Endothelial cell of umbilical vein (primary cell): ENCODE measurements around the gene GOLT1B. TPM values are rescaled to one million over a fixed set of nuclear protein-coding genes. Genes with fewer than 3 reads are reported as not detected.
"Not testable (repeated sequence)": the region's sequence is repeated elsewhere in the genome, so short reads cannot be mapped to it uniquely, and the experiment has no call there.

ENCODE experiments used
- BruUV-seq: library from RNA; stranded (reverse); fragments of 400-500 nt; replicated peaks from 2 replicates; lab custom pipeline; 2021; lab: Mats Ljungman, UMichigan
- CTCF ChIA-PET: fragments of 300-600, 350-600 bp; sonication (Branson Sonifier 250); formaldehyde crosslinking; loops from one replicate; lab custom pipeline; 2021; ENCODE audit warnings: antibody characterized with exemption, inconsistent platforms; lab: Charles Lee
- POLR2A ChIA-PET: fragments of 300-600, 350-600 bp; sonication (Branson Sonifier 250); formaldehyde crosslinking; loops from one replicate; lab custom pipeline; 2021; ENCODE audit warnings: antibody characterized with exemption, inconsistent platforms; lab: Charles Lee
- DNase-seq: peaks from one replicate; pipeline ENCODE4 v3.0.0-alpha.2; 2011; ENCODE audit warnings: low read depth, low spot score
- FAIRE-seq: peaks from 2 replicates; lab custom pipeline; 2011; peaks lifted over from hg19 to GRCh38; lab: Jason Lieb, UNC
- H2AFZ ChIP-seq: 2 replicates; pipeline ENCODE4 v1.6.0; 2012; ENCODE audit warnings: low read depth, low read length, control low read depth, inconsistent platforms
- H3K27ac ChIP-seq: 2 replicates; pipeline ENCODE4 v1.5.1; 2011; ENCODE audit warnings: low read depth, mild to moderate bottlenecking, control low read depth, low read length, moderate library complexity; ENCODE audit not compliant: insufficient read depth
- H3K27me3 ChIP-seq, 2 experiments: 2 replicates each; pipeline versions ENCODE4 v1.6.0 to v1.6.1; 2011; ENCODE audit warnings: low read length in 2 of 2, mixed read lengths in 1 of 2; ENCODE audit not compliant: control insufficient read depth in 2 of 2, insufficient read depth in 2 of 2
- H3K36me3 ChIP-seq, 2 experiments: 2 replicates in 1 of 2; 3 replicates in 1 of 2; pipeline ENCODE4 v1.5.1; 2011; ENCODE audit warnings: low read length in 2 of 2, mild to moderate bottlenecking in 1 of 2, moderate library complexity in 1 of 2; ENCODE audit not compliant: control insufficient read depth in 2 of 2, insufficient read depth in 2 of 2; ENCODE audit errors: extremely low read depth in 1 of 2
- H3K4me1 ChIP-seq: 3 replicates; pipeline ENCODE4 v1.5.1; 2011; ENCODE audit warnings: mild to moderate bottlenecking, low read length; ENCODE audit not compliant: control insufficient read depth, insufficient read depth; ENCODE audit errors: extremely low read depth
- H3K4me2 ChIP-seq: 2 replicates; pipeline ENCODE4 v1.6.1; 2011; ENCODE audit warnings: low read length, control low read depth, mixed read lengths; ENCODE audit not compliant: insufficient read depth
- H3K4me3 ChIP-seq, 3 experiments: fragments of 200-600 bp in 1 of 3; sonication (generic), shearing (Covaris generic) in 1 of 3; replicated peaks in 1 of 3; 2 replicates each; pipeline ENCODE4 v1.5.1; 2011 to 2016; ENCODE audit warnings: control low read depth in 3 of 3, low read length in 3 of 3, mild to moderate bottlenecking in 2 of 3, inconsistent platforms in 1 of 3, low read depth in 1 of 3, moderate library complexity in 1 of 3; ENCODE audit not compliant: insufficient read depth in 1 of 3
- H3K79me2 ChIP-seq: 2 replicates; pipeline ENCODE4 v1.6.0; 2012; ENCODE audit warnings: low read length, inconsistent platforms; ENCODE audit not compliant: control insufficient read depth, insufficient read depth
- H3K9ac ChIP-seq: replicated peaks from 2 replicates; pipeline ENCODE3; 2011; ENCODE audit warnings: low read length, control low read depth; ENCODE audit not compliant: insufficient read depth; ENCODE audit errors: extremely low read depth
- H3K9me1 ChIP-seq: replicated peaks from 3 replicates; pipeline ENCODE4 v1.6.0; 2011; ENCODE audit warnings: mild to moderate bottlenecking, low read length; ENCODE audit not compliant: control insufficient read depth, insufficient read depth; ENCODE audit errors: extremely low read depth
- H3K9me3 ChIP-seq: replicated peaks from 2 replicates; pipeline ENCODE4 v1.5.1; 2012; ENCODE audit warnings: low read length, inconsistent platforms; ENCODE audit not compliant: control insufficient read depth, insufficient read depth
- H4K20me1 ChIP-seq: replicated peaks from 2 replicates; pipeline ENCODE3; 2011; ENCODE audit warnings: mild to moderate bottlenecking, low read length; ENCODE audit not compliant: control insufficient read depth, insufficient read depth; ENCODE audit errors: extremely low read depth
- EZH2 ChIP-seq: IDR thresholded peaks from 2 replicates; pipeline ENCODE4 v1.6.1; 2012; ENCODE audit warnings: borderline replicate concordance, low read depth, mild to moderate bottlenecking, moderate library complexity, low read length, inconsistent platforms; ENCODE audit not compliant: severe bottlenecking
- FOS ChIP-seq: IDR thresholded peaks from 2 replicates; pipeline ENCODE4 v1.6.1; 2011; ENCODE audit warnings: mild to moderate bottlenecking, low read length, moderate library complexity, borderline replicate concordance; ENCODE audit not compliant: insufficient read depth
- GATA2 ChIP-seq: IDR thresholded peaks from 2 replicates; pipeline ENCODE4 v1.7.0; 2011; ENCODE audit warnings: low read depth, mild to moderate bottlenecking, moderate library complexity, mixed read lengths, low read length; ENCODE audit not compliant: insufficient read length, insufficient read depth
- JUN ChIP-seq: IDR thresholded peaks from 2 replicates; pipeline ENCODE4 v1.6.1; 2011; ENCODE audit warnings: borderline replicate concordance, low read depth; ENCODE audit not compliant: insufficient read length, insufficient read depth
- MAX ChIP-seq: IDR thresholded peaks from 2 replicates; pipeline ENCODE4 v1.6.1; 2011; ENCODE audit not compliant: insufficient read depth, insufficient read length
- MYC ChIP-seq: IDR thresholded peaks from one replicate; pipeline ENCODE4 v1.6.1; 2011; ENCODE audit warnings: mild to moderate bottlenecking, low read depth, low read length
- POLR2A ChIP-seq: IDR thresholded peaks from 2 replicates; pipeline ENCODE4 v1.6.1; 2012; ENCODE audit warnings: low read depth, mild to moderate bottlenecking, control low read depth, low read length
- POLR2AphosphoS5 ChIP-seq: IDR thresholded peaks from 2 replicates; pipeline ENCODE4 v1.6.1; 2012; ENCODE audit warnings: low read depth, mild to moderate bottlenecking, control low read depth, low read length, moderate library complexity; ENCODE audit not compliant: insufficient read depth
- dilution Hi-C: fragments of 300-500 bp; cut with MboI; formaldehyde crosslinking; loops from one replicate; pipeline ENCODE4 v1.15.0; 2019; ENCODE audit warnings: low sequenced_read_pairs; ENCODE audit not compliant: extremely low pct_ligation_motif_present
- intact Hi-C: fragments of 100-400 bp; cut with micrococcal nuclease; formaldehyde crosslinking; loops from one replicate; pipeline ENCODE4 v1.10.0; 2022
- polyA plus RNA-seq, 4 experiments: library from polyadenylated mRNA; depleted of rRNA in 3 of 4; stranded (reverse) in 3 of 4; unstranded in 1 of 4; fragments of >200 nt; gene quantifications; 2 replicates each; pipeline versions ENCODE4 v1.2.1 to v1.2.3, GENCODE V29; 2011 to 2012; ENCODE audit warnings: missing spikeins in 1 of 4
- total RNA-seq: library from RNA; stranded (reverse); gene quantifications from 2 replicates; pipeline ENCODE4 v1.2.3, GENCODE V29; 2021
- TF ChIP-seq, protein P1 (sequence below), 2 donors: IDR thresholded peaks; 1 replicate in 1 of 2; 2 replicates in 1 of 2; pipeline ENCODE4 v1.5.1; 2011; ENCODE audit warnings: low read length in 2 of 2, mild to moderate bottlenecking in 2 of 2, moderate library complexity in 2 of 2, control low read depth in 1 of 2, inconsistent platforms in 1 of 2, low read depth in 1 of 2; ENCODE audit not compliant: insufficient read depth in 1 of 2; ENCODE audit errors: extremely low read depth in 1 of 2

The GOLT1B gene
- total and polyA plus RNA-seq, 2 donors (not counting 3 experiments of a cell fraction or from before 2014, with no cell fraction given), result 21.9 to 50.5 TPM

DNA sequence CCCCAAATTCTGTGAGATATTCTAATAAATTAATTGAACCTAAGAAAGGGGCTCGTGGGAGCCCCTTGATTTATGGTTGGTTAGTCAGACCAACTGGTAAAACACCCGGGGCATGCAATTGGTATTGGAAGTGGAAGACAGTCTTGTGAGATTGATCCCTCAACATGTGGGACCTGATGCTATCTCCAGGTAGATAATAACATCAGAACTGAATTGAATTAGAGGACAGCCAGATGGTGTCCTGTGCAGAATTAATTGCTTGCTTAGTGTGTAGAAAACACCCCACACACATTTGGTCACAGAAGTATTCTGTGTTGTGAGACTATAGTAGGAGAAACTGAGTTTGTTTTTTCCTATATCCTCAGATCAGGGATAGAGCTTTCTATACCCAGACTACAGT lies 42.1 kb upstream of the GOLT1B start:
- H3K27me3 ChIP-seq, result no peaks in the 10 kb centered on the region
- no peak for TF ChIP-seq POLR2A
- no peak for TF ChIP-seq MYC
- TF ChIP-seq, protein P1, sequence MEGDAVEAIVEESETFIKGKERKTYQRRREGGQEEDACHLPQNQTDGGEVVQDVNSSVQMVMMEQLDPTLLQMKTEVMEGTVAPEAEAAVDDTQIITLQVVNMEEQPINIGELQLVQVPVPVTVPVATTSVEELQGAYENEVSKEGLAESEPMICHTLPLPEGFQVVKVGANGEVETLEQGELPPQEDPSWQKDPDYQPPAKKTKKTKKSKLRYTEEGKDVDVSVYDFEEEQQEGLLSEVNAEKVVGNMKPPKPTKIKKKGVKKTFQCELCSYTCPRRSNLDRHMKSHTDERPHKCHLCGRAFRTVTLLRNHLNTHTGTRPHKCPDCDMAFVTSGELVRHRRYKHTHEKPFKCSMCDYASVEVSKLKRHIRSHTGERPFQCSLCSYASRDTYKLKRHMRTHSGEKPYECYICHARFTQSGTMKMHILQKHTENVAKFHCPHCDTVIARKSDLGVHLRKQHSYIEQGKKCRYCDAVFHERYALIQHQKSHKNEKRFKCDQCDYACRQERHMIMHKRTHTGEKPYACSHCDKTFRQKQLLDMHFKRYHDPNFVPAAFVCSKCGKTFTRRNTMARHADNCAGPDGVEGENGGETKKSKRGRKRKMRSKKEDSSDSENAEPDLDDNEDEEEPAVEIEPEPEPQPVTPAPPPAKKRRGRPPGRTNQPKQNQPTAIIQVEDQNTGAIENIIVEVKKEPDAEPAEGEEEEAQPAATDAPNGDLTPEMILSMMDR (IDR thresholded peaks at IDR 0.05; ENCODE audit: extremely low read depth in 1 of 2, insufficient read depth in 1 of 2, low read depth in 1 of 2, low read length in 2 of 2), result no peak
- TF ChIP-seq JUN, result no peak
- TF ChIP-seq MAX, result no peak
- no peak for TF ChIP-seq POLR2AphosphoS5
- TF ChIP-seq FOS, result no peak
- no peak for TF ChIP-seq GATA2
- TF ChIP-seq EZH2, result no peak

GRCh38 chr12:21467334-21467733 lies 34.3 kb upstream of the GOLT1B start:
- DNase-seq, H4K20me1 ChIP-seq, dilution Hi-C loops, H3K27me3 ChIP-seq, H3K79me2 ChIP-seq, H3K4me2 ChIP-seq, intact Hi-C loops, H3K4me1 ChIP-seq, BruUV-seq, H3K27ac ChIP-seq, H3K9me3 ChIP-seq, CTCF ChIA-PET, FAIRE-seq, H2AFZ ChIP-seq, H3K9me1 ChIP-seq, H3K4me3 ChIP-seq, H3K36me3 ChIP-seq, H3K9ac ChIP-seq, POLR2A ChIA-PET: not testable (repeated sequence)

More for the DNA sequence above, 42.1 kb upstream of the GOLT1B start:
- H3K4me1 ChIP-seq, result no peaks in the 10 kb centered on the region
- no peak overlapping the region for H3K9ac ChIP-seq
- no peak overlapping the region for H3K27ac ChIP-seq
- FAIRE-seq, result no peak
- H2AFZ ChIP-seq, result no peak overlapping the region
- H3K9me3 ChIP-seq, result no peaks in the 10 kb centered on the region
- H3K4me3 ChIP-seq, result no peak overlapping the region
- ChIA-PET CTCF (no interaction called here), POLR2A (no interaction called here)
- BruUV-seq, result no TSS peak
- dilution Hi-C loops, result no loop called here
- H3K79me2 ChIP-seq, result no peaks in the 10 kb centered on the region
- no peak for DNase-seq
- H3K9me1 ChIP-seq, result no peaks in the 10 kb centered on the region
- no peaks in the 10 kb centered on the region for H4K20me1 ChIP-seq
- intact Hi-C loops, result no loop called here
- no peak overlapping the region for H3K4me2 ChIP-seq
- peaks cover 0 to 3% of the 10 kb centered on the region in 2 experiments for H3K36me3 ChIP-seq
